OCI-LY7 (cell line): Measurements from ENCODE around the gene UBE3D.

Experiments used
- CTCF ChIP-seq: fragments of 200-600 bp; sonication (generic); conservative IDR thresholded peaks from 2 replicates; pipeline ENCODE4 v1.5.1; 2014; ENCODE audit warnings: mild to moderate bottlenecking, antibody characterized with exemption, low read length, moderate library complexity, mixed read lengths
- EZH2phosphoT487 ChIP-seq: fragments of 200-600 bp; sonication (generic); IDR thresholded peaks from 2 replicates; pipeline ENCODE4 v1.6.1; 2018; ENCODE audit warnings: low read depth, borderline replicate concordance, mild to moderate bottlenecking, mixed run types, antibody characterized with exemption, low read length, moderate library complexity, mixed read lengths

- TF ChIP-seq CTCF (no peak), EZH2phosphoT487 (no peak)
Observed at GRCh38 chr6:83113258-83113657, 47.6 kb upstream of the UBE3D start.
